GM18870 (cell line): Measurements from ENCODE around the gene KBTBD3.

ENCODE experiments used
- ATAC-seq: cut with Tn5 transposase; IDR thresholded peaks from one replicate; pipeline ENCODE4 v1.9.1; 2021; ENCODE audit warnings: moderate library complexity; ENCODE audit not compliant: unreplicated experiment

The KBTBD3 gene

GRCh38 chr11:106076919-106077608, at the start of gene KBTBD3:
Gene KBTBD3, minus strand, starts transcription at chr11:106077347. Its CDS starts 18,250 bp downstream, at chr11:106059097.
- ATAC-seq, result peak; percentile 96

- ATAC-seq, result no peak
These were observed 44.6 kb upstream of the KBTBD3 start for GRCh38 chr11:106121570-106122320.

- ATAC-seq, result no peak
These were observed 28.8 kb upstream of the KBTBD3 start for GRCh38 chr11:106105986-106106385.

GRCh38 chr11:106101819-106102218, 24.7 kb upstream of the KBTBD3 start:
- no peak for ATAC-seq

GRCh38 chr11:106101370-106101769, 24.2 kb upstream of the KBTBD3 start:
- ATAC-seq, result no peak

- ATAC-seq, result no peak
These were observed 21.9 kb upstream of the KBTBD3 start for GRCh38 chr11:106098893-106099553.

GRCh38 chr11:106092446-106092845, 15.3 kb upstream of the KBTBD3 start:
- peak; percentile 19 for ATAC-seq

GRCh38 chr11:106091480-106092123, 14.5 kb upstream of the KBTBD3 start:
- peak; percentile 99 for ATAC-seq

- no peak for ATAC-seq
These were observed 11.7 kb upstream of the KBTBD3 start for GRCh38 chr11:106088896-106089295.

GRCh38 chr11:106087815-106088435, 10.8 kb upstream of the KBTBD3 start:
- no peak for ATAC-seq

GRCh38 chr11:106086850-106087249, 9.7 kb upstream of the KBTBD3 start:
- no peak for ATAC-seq

- no peak for ATAC-seq
These were observed 9.0 kb upstream of the KBTBD3 start for GRCh38 chr11:106086135-106086534.

- no peak for ATAC-seq
These were observed 4.9 kb upstream of the KBTBD3 start for GRCh38 chr11:106082096-106082495.

- peak; percentile 20 for ATAC-seq
These were observed 685 bp upstream of the KBTBD3 start, which contains the start of gene AASDHPPT for GRCh38 chr11:106077609-106078455. Gene AASDHPPT, plus strand, starts transcription at chr11:106077662. Its CDS starts 49 bp downstream, at chr11:106077711.

GRCh38 chr11:106076171-106076918, 802 bp downstream of the KBTBD3 start:
- ATAC-seq, result peak; percentile 0

- ATAC-seq, result no peak
These were observed 4.3 kb downstream of the KBTBD3 start for GRCh38 chr11:106072804-106073203.

- ATAC-seq, result no peak
These were observed 6.5 kb downstream of the KBTBD3 start for GRCh38 chr11:106070606-106071005.

- ATAC-seq, result peak; percentile 77
These were observed 14.1 kb downstream of the KBTBD3 start for GRCh38 chr11:106063009-106063408.
